HepG2 (cell line): Measurements from ENCODE around the gene SNUPN. TPM values are rescaled to one million over a fixed set of nuclear protein-coding genes. Genes with fewer than 3 reads are reported as not detected.

ENCODE experiments used
- ATAC-seq: fragments of 200-7000 bp; cut with Tn5 transposase; 3 replicates; pipeline ENCODE4 v1.9.1; 2020; ENCODE audit warnings: mild to moderate bottlenecking, moderate library complexity
- BruUV-seq: library from RNA; stranded (reverse); fragments of 400-500 nt; replicated peaks from 2 replicates; lab custom pipeline; 2021; lab: Mats Ljungman, UMichigan
- CTCF ChIA-PET: fragments of 300-600 bp; formaldehyde crosslinking; extraction: SDS; loops from one replicate; lab custom pipeline; 2021; ENCODE audit warnings: low total read pairs, inconsistent platforms, low intra/inter-chr PET ratio; lab: Yijun Ruan, JAX
- POLR2A ChIA-PET: fragments of 350-600 bp; sonication (Branson Sonifier 250); formaldehyde crosslinking; loops from one replicate; lab custom pipeline; 2020; ENCODE audit warnings: antibody characterized with exemption, inconsistent platforms; lab: Yijun Ruan, JAX
- DNase-seq: peaks from one replicate; pipeline ENCODE4 v3.0.0-alpha.2; 2015; ENCODE audit warnings: low spot score
- FAIRE-seq: peaks from 3 replicates; lab custom pipeline; 2011; peaks lifted over from hg19 to GRCh38; lab: Jason Lieb, UNC
- H2AFZ ChIP-seq: one replicate; pipeline ENCODE4 v1.6.1; 2011; ENCODE audit warnings: low read length, inconsistent platforms
- H3K27ac ChIP-seq: fragments of 300-600 bp; 3 replicates; pipeline ENCODE4 v1.8.0; 2011; ENCODE audit warnings: mixed run types, mild to moderate bottlenecking, mixed read lengths, low read length, inconsistent platforms; ENCODE audit not compliant: insufficient read depth; ENCODE audit errors: extremely low read length
- H3K27me3 ChIP-seq, 2 experiments: fragments of 200-600 bp in 1 of 2; 2 replicates in 1 of 2; 3 replicates in 1 of 2; pipeline versions ENCODE4 v1.6.0 to v1.8.0; 2011; ENCODE audit warnings: low read length in 2 of 2, mild to moderate bottlenecking in 2 of 2, moderate library complexity in 2 of 2, inconsistent platforms in 1 of 2; ENCODE audit not compliant: insufficient read depth in 2 of 2, control insufficient read depth in 1 of 2
- H3K36me3 ChIP-seq, 2 experiments: fragments of 200-600 bp in 1 of 2; replicated peaks in 1 of 2; 2 replicates in 1 of 2; 3 replicates in 1 of 2; pipeline versions ENCODE4 v1.5.1 to v1.8.0; 2011; ENCODE audit warnings: low read length in 2 of 2, inconsistent platforms in 1 of 2; ENCODE audit not compliant: insufficient read depth in 2 of 2, control insufficient read depth in 1 of 2
- H3K4me1 ChIP-seq: 2 replicates; pipeline ENCODE4 v1.5.1; 2012; ENCODE audit warnings: low read length, inconsistent platforms; ENCODE audit not compliant: insufficient read depth
- H3K4me2 ChIP-seq: 2 replicates; pipeline ENCODE4 v1.6.0; 2011; ENCODE audit warnings: low read depth, low read length, inconsistent platforms
- H3K4me3 ChIP-seq, 3 experiments: fragments of 200-600 bp in 1 of 3; sonication (generic), shearing (Covaris generic) in 1 of 3; replicated peaks in 1 of 3; 2 replicates each; pipeline ENCODE4 v1.5.1; 2011 to 2016; ENCODE audit warnings: low read length in 3 of 3, inconsistent platforms in 2 of 3, low read depth in 2 of 3, mild to moderate bottlenecking in 2 of 3, control low read depth in 1 of 3, mixed read lengths in 1 of 3; ENCODE audit not compliant: insufficient read depth in 1 of 3
- H3K79me2 ChIP-seq: one replicate; pipeline ENCODE4 v1.6.1; 2011; ENCODE audit warnings: low read length, inconsistent platforms; ENCODE audit not compliant: insufficient read depth
- H3K9ac ChIP-seq: 2 replicates; pipeline ENCODE4 v1.6.0; 2011; ENCODE audit warnings: mild to moderate bottlenecking, low read depth, low read length, inconsistent platforms; ENCODE audit not compliant: insufficient read depth
- H3K9me3 ChIP-seq: 2 replicates; pipeline ENCODE4 v1.5.1; 2012; ENCODE audit warnings: mild to moderate bottlenecking, low read length
- H4K20me1 ChIP-seq: 2 replicates; pipeline ENCODE4 v1.6.0; 2011; ENCODE audit warnings: inconsistent platforms, mild to moderate bottlenecking, low read length, moderate library complexity; ENCODE audit not compliant: insufficient read depth
- ARHGAP35 ChIP-seq: sonication (generic); formaldehyde crosslinking; IDR thresholded peaks from 2 replicates; pipeline ENCODE4 v1.9.0; 2022; ENCODE audit warnings: mild to moderate bottlenecking, inconsistent platforms, moderate library complexity, missing genetic modification reagents, borderline replicate concordance
- CHD4 ChIP-seq: fragments of 200-600 bp; sonication (generic); IDR thresholded peaks from 2 replicates; pipeline ENCODE4 v1.7.0; 2017; ENCODE audit warnings: mild to moderate bottlenecking, low read length, borderline replicate concordance
- HOXA9 ChIP-seq: sonication (generic); formaldehyde crosslinking; IDR thresholded peaks from 2 replicates; pipeline ENCODE4 v1.8.1; 2022; ENCODE audit warnings: missing genetic modification reagents, mild to moderate bottlenecking, moderate library complexity, borderline replicate concordance
- JUNB ChIP-seq: sonication (generic); formaldehyde crosslinking; IDR thresholded peaks from 2 replicates; pipeline ENCODE4 v1.8.0; 2022; ENCODE audit warnings: missing genetic modification reagents, mild to moderate bottlenecking, borderline replicate concordance
- NFYB ChIP-seq: sonication (generic); formaldehyde crosslinking; IDR thresholded peaks from 2 replicates; pipeline ENCODE4 v1.4.0; 2020; ENCODE audit warnings: missing genetic modification reagents
- SKI ChIP-seq: fragments of 450-650 bp; IDR thresholded peaks from one replicate; pipeline ENCODE4 v1.6.1; 2018; ENCODE audit warnings: mild to moderate bottlenecking; ENCODE audit not compliant: partially characterized antibody
- ZC3H4 ChIP-seq: sonication (generic); formaldehyde crosslinking; IDR thresholded peaks from 2 replicates; pipeline ENCODE4 v1.4.0; 2020; ENCODE audit warnings: missing genetic modification reagents, borderline replicate concordance
- ZFP36L2 ChIP-seq: sonication (generic); formaldehyde crosslinking; IDR thresholded peaks from 2 replicates; pipeline ENCODE4 v1.4.0; 2020; ENCODE audit warnings: missing genetic modification reagents
- ZNF230 ChIP-seq: sonication (generic); formaldehyde crosslinking; IDR thresholded peaks from 2 replicates; pipeline ENCODE4 v1.4.0; 2020; ENCODE audit warnings: mild to moderate bottlenecking, missing genetic modification reagents
- ZNF333 ChIP-seq: sonication (generic); formaldehyde crosslinking; IDR thresholded peaks from 2 replicates; pipeline ENCODE4 v1.4.0; 2020; ENCODE audit warnings: mild to moderate bottlenecking, missing genetic modification reagents, borderline replicate concordance
- ZNF558 ChIP-seq: sonication (generic); formaldehyde crosslinking; IDR thresholded peaks from 2 replicates; pipeline ENCODE4 v1.9.0; 2022; ENCODE audit warnings: mild to moderate bottlenecking, missing genetic modification reagents, borderline replicate concordance
- ZNF746 ChIP-seq: sonication (generic); formaldehyde crosslinking; IDR thresholded peaks from 2 replicates; pipeline ENCODE4 v1.8.0; 2022; ENCODE audit warnings: mild to moderate bottlenecking, missing genetic modification reagents
- ZNF747 ChIP-seq: sonication (generic); formaldehyde crosslinking; IDR thresholded peaks from 2 replicates; pipeline ENCODE4 v1.8.1; 2023; ENCODE audit warnings: missing genetic modification reagents, mild to moderate bottlenecking, borderline replicate concordance
- ZNF75D ChIP-seq: sonication (generic); formaldehyde crosslinking; IDR thresholded peaks from 2 replicates; pipeline ENCODE4 v1.8.1; 2023; ENCODE audit warnings: missing genetic modification reagents, mild to moderate bottlenecking, borderline replicate concordance
- WGBS: methylation state at CpG from one replicate; pipeline ENCODE4 v1.1.6; 2017; ENCODE audit warnings: low lambda C conversion rate; 5-methylcytosine and 5-hydroxymethylcytosine counted together
- in situ Hi-C: cut with HindIII; loops from 2 replicates; pipeline ENCODE4 v1.10.0; 2017; ENCODE audit warnings: low pct_unique_long_range_greater_than_20kb; ENCODE audit not compliant: extremely low pct_ligation_motif_present
- intact Hi-C: fragments of 100-400 bp; cut with micrococcal nuclease; formaldehyde crosslinking; loops from one replicate; pipeline ENCODE4 v1.10.0; 2022; ENCODE audit not compliant: unreplicated experiment
- polyA plus RNA-seq, 8 experiments: library from polyadenylated mRNA; depleted of rRNA in 3 of 8; stranded (reverse) in 7 of 8; unstranded in 1 of 8; fragments of >200 nt; fragmentation: Illumina TruSeq in 4 of 8; extraction: Trizol in 4 of 8; gene quantifications; 2 replicates each; pipeline versions ENCODE4 v1.2.1 to v1.2.3, GENCODE V29; 2011 to 2016; ENCODE audit warnings: low read depth in 4 of 8, missing spikeins in 1 of 8, mixed read lengths in 1 of 8; ENCODE audit not compliant: insufficient read depth in 1 of 8
- total RNA-seq, 5 experiments: library from RNA; depleted of rRNA; stranded (reverse); fragments of >200 nt; fragmentation: Illumina TruSeq; extraction: Trizol; gene quantifications; 2 replicates each; pipeline ENCODE4 v1.2.3, GENCODE V29; 2016; ENCODE audit warnings: low read depth in 1 of 5
- TF ChIP-seq, protein P1 (sequence below): sonication (generic); formaldehyde crosslinking; IDR thresholded peaks from 2 replicates; pipeline ENCODE4 v1.5.0; 2020; ENCODE audit warnings: missing genetic modification reagents
- TF ChIP-seq, protein P2 (sequence below): sonication (generic); formaldehyde crosslinking; conservative IDR thresholded peaks from 2 replicates; pipeline ENCODE4 v1.4.0; 2020; ENCODE audit warnings: mild to moderate bottlenecking, missing genetic modification reagents, moderate library complexity
- TF ChIP-seq, protein P3 (sequence below): sonication (generic); formaldehyde crosslinking; IDR thresholded peaks from 2 replicates; pipeline ENCODE4 v1.8.0; 2022; ENCODE audit warnings: low read depth, missing genetic modification reagents

SNUPN gene
- total and polyA plus RNA-seq, 2 of the 13 experiments (the other 11 are each of a cell fraction or from before 2014, with no cell fraction given) = 9.0 to 16.4 TPM

- intact Hi-C loops (no loop called here), in situ Hi-C loops (no loop called here)
- Histone ChIP-seq H3K27me3 (no peaks in the 10 kb centered on the region), H3K27ac (no peak overlapping the region), H3K36me3 (peaks cover 0 to 3% of the 10 kb centered on the region in 2 experiments; a peak in 1 of 5 replicates), H3K4me1 (no peaks in the 10 kb centered on the region), H3K4me2 (no peak overlapping the region), H4K20me1 (no peaks in the 10 kb centered on the region), H3K4me3 (no peak overlapping the region), H3K9me3 (no peaks in the 10 kb centered on the region), H3K9ac (no peak overlapping the region), H2AFZ (no peak overlapping the region), H3K79me2 (no peaks in the 10 kb centered on the region)
- ChIA-PET CTCF (no interaction called here), POLR2A (interaction anchor here (0.6 to 1.1 kb wide), 2 partner anchors 10 to 13 kb away, joined by 3 read pairs; partner anchors contain the start of gene PTPN9)
- ATAC-seq (no peak), DNase-seq (no peak), FAIRE-seq (no peak)
- WGBS = 91% methylated on average over 4 of the region's 4 CpGs
- no TSS peak for BruUV-seq
- TF ChIP-seq ZFP36L2 (CRISPR knock-in tag) (no peak), JUNB (no peak), ZNF558 (CRISPR knock-in tag) (no peak), NFYB (CRISPR knock-in tag) (no peak), SKI (no peak), ZNF75D (CRISPR knock-in tag) (no peak), ZNF230 (CRISPR knock-in tag) (no peak), ZC3H4 (no peak), ZNF747 (CRISPR knock-in tag) (no peak), CHD4 (no peak), ZNF746 (CRISPR knock-in tag) (no peak), ARHGAP35 (CRISPR knock-in tag) (no peak), HOXA9 (CRISPR knock-in tag) (no peak), ZNF333 (no peak)
- TF ChIP-seq, protein P1, sequence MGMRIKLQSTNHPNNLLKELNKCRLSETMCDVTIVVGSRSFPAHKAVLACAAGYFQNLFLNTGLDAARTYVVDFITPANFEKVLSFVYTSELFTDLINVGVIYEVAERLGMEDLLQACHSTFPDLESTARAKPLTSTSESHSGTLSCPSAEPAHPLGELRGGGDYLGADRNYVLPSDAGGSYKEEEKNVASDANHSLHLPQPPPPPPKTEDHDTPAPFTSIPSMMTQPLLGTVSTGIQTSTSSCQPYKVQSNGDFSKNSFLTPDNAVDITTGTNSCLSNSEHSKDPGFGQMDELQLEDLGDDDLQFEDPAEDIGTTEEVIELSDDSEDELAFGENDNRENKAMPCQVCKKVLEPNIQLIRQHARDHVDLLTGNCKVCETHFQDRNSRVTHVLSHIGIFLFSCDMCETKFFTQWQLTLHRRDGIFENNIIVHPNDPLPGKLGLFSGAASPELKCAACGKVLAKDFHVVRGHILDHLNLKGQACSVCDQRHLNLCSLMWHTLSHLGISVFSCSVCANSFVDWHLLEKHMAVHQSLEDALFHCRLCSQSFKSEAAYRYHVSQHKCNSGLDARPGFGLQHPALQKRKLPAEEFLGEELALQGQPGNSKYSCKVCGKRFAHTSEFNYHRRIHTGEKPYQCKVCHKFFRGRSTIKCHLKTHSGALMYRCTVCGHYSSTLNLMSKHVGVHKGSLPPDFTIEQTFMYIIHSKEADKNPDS (CRISPR knock-in tag) = no peak
- TF ChIP-seq, protein P2, sequence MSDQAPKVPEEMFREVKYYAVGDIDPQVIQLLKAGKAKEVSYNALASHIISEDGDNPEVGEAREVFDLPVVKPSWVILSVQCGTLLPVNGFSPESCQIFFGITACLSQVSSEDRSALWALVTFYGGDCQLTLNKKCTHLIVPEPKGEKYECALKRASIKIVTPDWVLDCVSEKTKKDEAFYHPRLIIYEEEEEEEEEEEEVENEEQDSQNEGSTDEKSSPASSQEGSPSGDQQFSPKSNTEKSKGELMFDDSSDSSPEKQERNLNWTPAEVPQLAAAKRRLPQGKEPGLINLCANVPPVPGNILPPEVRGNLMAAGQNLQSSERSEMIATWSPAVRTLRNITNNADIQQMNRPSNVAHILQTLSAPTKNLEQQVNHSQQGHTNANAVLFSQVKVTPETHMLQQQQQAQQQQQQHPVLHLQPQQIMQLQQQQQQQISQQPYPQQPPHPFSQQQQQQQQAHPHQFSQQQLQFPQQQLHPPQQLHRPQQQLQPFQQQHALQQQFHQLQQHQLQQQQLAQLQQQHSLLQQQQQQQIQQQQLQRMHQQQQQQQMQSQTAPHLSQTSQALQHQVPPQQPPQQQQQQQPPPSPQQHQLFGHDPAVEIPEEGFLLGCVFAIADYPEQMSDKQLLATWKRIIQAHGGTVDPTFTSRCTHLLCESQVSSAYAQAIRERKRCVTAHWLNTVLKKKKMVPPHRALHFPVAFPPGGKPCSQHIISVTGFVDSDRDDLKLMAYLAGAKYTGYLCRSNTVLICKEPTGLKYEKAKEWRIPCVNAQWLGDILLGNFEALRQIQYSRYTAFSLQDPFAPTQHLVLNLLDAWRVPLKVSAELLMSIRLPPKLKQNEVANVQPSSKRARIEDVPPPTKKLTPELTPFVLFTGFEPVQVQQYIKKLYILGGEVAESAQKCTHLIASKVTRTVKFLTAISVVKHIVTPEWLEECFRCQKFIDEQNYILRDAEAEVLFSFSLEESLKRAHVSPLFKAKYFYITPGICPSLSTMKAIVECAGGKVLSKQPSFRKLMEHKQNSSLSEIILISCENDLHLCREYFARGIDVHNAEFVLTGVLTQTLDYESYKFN (CRISPR knock-in tag) = no peak
- TF ChIP-seq, protein P3, sequence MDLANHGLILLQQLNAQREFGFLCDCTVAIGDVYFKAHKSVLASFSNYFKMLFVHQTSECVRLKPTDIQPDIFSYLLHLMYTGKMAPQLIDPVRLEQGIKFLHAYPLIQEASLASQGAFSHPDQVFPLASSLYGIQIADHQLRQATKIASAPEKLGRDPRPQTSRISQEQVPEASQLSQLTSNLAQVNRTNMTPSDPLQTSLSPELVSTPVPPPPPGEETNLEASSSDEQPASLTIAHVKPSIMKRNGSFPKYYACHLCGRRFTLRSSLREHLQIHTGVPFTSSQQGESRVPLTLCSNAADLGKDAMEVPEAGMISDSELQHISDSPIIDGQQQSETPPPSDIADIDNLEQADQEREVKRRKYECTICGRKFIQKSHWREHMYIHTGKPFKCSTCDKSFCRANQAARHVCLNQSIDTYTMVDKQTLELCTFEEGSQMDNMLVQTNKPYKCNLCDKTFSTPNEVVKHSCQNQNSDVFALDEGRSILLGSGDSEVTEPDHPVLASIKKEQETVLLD (CRISPR knock-in tag) = no peak
Measured at GRCh38 chr15:75591655-75592364, 33.7 kb downstream of the SNUPN start.
